DND-41 (cell line): ENCODE measurements around the gene ESM1.

Experiments used
- ATAC-seq: fragments of 200-7000 bp; cut with Tn5 transposase; 3 replicates; pipeline ENCODE4 v1.9.1; 2021; ENCODE audit warnings: low read depth; ENCODE audit not compliant: insufficient read depth
- DNase-seq: peaks from one replicate; pipeline ENCODE4 v3.0.0-alpha.2; 2020
- H2AFZ ChIP-seq: 2 replicates; pipeline ENCODE4 v1.6.0; 2012; ENCODE audit warnings: low read depth, low read length
- H3K27ac ChIP-seq: 2 replicates; pipeline ENCODE4 v1.5.1; 2012; ENCODE audit warnings: low read length, inconsistent platforms
- H3K27me3 ChIP-seq: fragments of 200-600 bp; sonication (generic); 2 replicates; pipeline ENCODE4 v1.6.0; 2012; ENCODE audit warnings: low read length, mild to moderate bottlenecking, inconsistent platforms; ENCODE audit not compliant: insufficient read depth, poor library complexity
- H3K36me3 ChIP-seq: 2 replicates; pipeline ENCODE4 v1.5.1; 2012; ENCODE audit warnings: low read length, inconsistent platforms; ENCODE audit not compliant: insufficient read depth
- H3K4me1 ChIP-seq: 2 replicates; pipeline ENCODE4 v1.5.1; 2012; ENCODE audit warnings: mild to moderate bottlenecking, low read length; ENCODE audit not compliant: insufficient read depth
- H3K4me2 ChIP-seq: 2 replicates; pipeline ENCODE4 v1.6.0; 2012; ENCODE audit warnings: mild to moderate bottlenecking, moderate library complexity, low read length, inconsistent platforms; ENCODE audit not compliant: insufficient read depth
- H3K4me3 ChIP-seq, 2 experiments: fragments of 200-600 bp in 1 of 2; shearing (Covaris generic) in 1 of 2; 2 replicates each; pipeline ENCODE4 v1.5.1; 2012 to 2016; ENCODE audit warnings: inconsistent platforms in 2 of 2, low read length in 2 of 2, mild to moderate bottlenecking in 2 of 2, low read depth in 1 of 2, moderate library complexity in 1 of 2
- H3K79me2 ChIP-seq: 2 replicates; pipeline ENCODE4 v1.6.0; 2012; ENCODE audit warnings: low read length, inconsistent platforms; ENCODE audit not compliant: insufficient read depth
- H3K9ac ChIP-seq: 2 replicates; pipeline ENCODE4 v1.6.0; 2012; ENCODE audit warnings: low read depth, mild to moderate bottlenecking, inconsistent platforms, low read length, moderate library complexity
- H3K9me3 ChIP-seq: 2 replicates; pipeline ENCODE4 v1.5.1; 2012; ENCODE audit warnings: low read length, moderate library complexity, mild to moderate bottlenecking, inconsistent platforms; ENCODE audit not compliant: insufficient read depth, severe bottlenecking
- H4K20me1 ChIP-seq: 2 replicates; pipeline ENCODE4 v1.6.0; 2012; ENCODE audit warnings: low read length; ENCODE audit not compliant: insufficient read depth
- CTCF ChIP-seq: IDR thresholded peaks from 2 replicates; pipeline ENCODE4 v1.5.1; 2012; ENCODE audit warnings: borderline replicate concordance, low read length, moderate library complexity, mild to moderate bottlenecking; ENCODE audit not compliant: poor library complexity, severe bottlenecking; ENCODE audit errors: extremely low read depth
- EZH2 ChIP-seq: IDR thresholded peaks from 3 replicates; pipeline ENCODE4 v1.6.1; 2012; ENCODE audit warnings: borderline replicate concordance, low read depth, mild to moderate bottlenecking, moderate library complexity, low read length, inconsistent platforms; ENCODE audit not compliant: severe bottlenecking

ESM1 gene

GRCh38 chr5:54965806-54966205 lies 19.6 kb downstream of the ESM1 start:
- Histone ChIP-seq H3K9ac (no peak overlapping the region), H4K20me1 (no peaks in the 10 kb centered on the region), H3K36me3 (no peaks in the 10 kb centered on the region), H2AFZ (no peak overlapping the region), H3K4me1 (no peaks in the 10 kb centered on the region), H3K79me2 (no peaks in the 10 kb centered on the region), H3K9me3 (no peaks in the 10 kb centered on the region), H3K27ac (no peak overlapping the region), H3K4me3 (no peak overlapping the region), H3K4me2 (no peak overlapping the region), H3K27me3 (no peaks in the 10 kb centered on the region)
- ATAC-seq (no peak), DNase-seq (no peak)
- TF ChIP-seq EZH2 = no peak
- no peak for TF ChIP-seq CTCF

GRCh38 chr5:54964405-54964804 lies 21.0 kb downstream of the ESM1 start:
- no peaks in the 10 kb centered on the region for H3K9me3 ChIP-seq
- no peaks in the 10 kb centered on the region for H3K4me1 ChIP-seq
- DNase-seq (no peak), ATAC-seq (no peak)
- H3K4me3 ChIP-seq = no peak overlapping the region
- H4K20me1 ChIP-seq = no peaks in the 10 kb centered on the region
- H3K4me2 ChIP-seq = no peak overlapping the region
- H3K79me2 ChIP-seq = no peaks in the 10 kb centered on the region
- no peak overlapping the region for H3K9ac ChIP-seq
- no peaks in the 10 kb centered on the region for H3K27me3 ChIP-seq
- no peak overlapping the region for H3K27ac ChIP-seq
- TF ChIP-seq CTCF (no peak), EZH2 (no peak)
- no peaks in the 10 kb centered on the region for H3K36me3 ChIP-seq
- H2AFZ ChIP-seq = no peak overlapping the region

GRCh38 chr5:54959673-54960418 lies 25.5 kb downstream of the ESM1 start:
- Histone ChIP-seq H3K27me3 (no peaks in the 10 kb centered on the region), H3K4me1 (no peaks in the 10 kb centered on the region), H3K9me3 (no peaks in the 10 kb centered on the region), H3K27ac (no peak overlapping the region), H2AFZ (no peak overlapping the region), H3K79me2 (no peaks in the 10 kb centered on the region), H3K9ac (no peak overlapping the region), H4K20me1 (no peaks in the 10 kb centered on the region), H3K4me2 (no peak overlapping the region), H3K4me3 (no peak overlapping the region), H3K36me3 (no peaks in the 10 kb centered on the region)
- DNase-seq = peak; percentile 31
- TF ChIP-seq EZH2 = no peak
- TF ChIP-seq CTCF = peak; percentile 51
- no peak for ATAC-seq
